ENCODE data around the gene TTLL13.
A peak's percentile ranks its signal among the peaks of the same experiment; 100 is the strongest.

TTLL13 gene, protein sequence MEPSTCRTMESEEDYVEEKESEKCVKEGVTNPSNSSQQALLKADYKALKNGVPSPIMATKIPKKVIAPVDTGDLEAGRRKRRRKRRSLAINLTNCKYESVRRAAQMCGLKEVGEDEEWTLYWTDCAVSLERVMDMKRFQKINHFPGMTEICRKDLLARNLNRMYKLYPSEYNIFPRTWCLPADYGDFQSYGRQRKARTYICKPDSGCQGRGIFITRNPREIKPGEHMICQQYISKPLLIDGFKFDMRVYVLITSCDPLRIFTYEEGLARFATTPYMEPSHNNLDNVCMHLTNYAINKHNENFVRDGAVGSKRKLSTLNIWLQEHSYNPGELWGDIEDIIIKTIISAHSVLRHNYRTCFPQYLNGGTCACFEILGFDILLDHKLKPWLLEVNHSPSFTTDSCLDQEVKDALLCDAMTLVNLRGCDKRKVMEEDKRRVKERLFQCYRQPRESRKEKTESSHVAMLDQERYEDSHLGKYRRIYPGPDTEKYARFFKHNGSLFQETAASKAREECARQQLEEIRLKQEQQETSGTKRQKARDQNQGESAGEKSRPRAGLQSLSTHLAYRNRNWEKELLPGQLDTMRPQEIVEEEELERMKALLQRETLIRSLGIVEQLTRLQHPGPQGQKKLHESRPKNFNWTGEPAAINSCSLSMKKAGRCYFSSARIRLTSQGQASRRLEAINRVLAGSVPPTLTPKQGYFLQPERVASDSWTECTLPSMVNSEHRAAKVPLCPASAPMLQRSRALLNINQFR

DNA sequence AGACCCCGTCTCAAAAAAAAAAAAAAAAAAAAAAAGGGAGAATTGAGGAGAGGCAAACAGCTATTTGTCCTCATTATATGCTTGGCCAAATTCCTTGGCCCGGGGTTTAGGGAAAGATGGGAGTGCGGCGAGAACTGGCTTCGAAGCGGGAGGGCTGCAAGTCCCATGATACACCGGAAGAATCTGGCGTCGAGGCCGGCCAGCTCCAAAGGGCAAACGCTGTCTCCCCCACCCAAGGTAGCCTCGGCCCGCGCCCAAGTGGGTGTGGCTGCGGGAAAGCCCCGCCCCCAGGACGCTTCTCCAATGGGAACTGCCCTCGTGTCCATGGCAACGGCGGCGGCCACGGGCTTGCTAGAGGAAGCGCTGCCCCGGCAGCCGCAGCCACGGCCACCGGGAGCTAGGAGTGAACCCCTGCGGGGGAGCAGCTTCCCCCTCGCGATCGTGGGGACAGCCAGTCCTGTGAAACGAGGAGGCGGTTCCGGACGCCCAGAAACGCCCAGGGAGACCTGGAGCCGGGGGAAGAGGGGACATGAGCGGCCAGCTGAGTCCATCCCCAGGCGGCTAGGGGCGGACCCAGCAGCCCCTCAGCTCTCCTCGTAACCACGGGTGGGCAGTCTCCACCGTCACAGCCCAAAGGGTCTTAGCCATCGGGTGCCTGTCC is at the start of gene TTLL13:
TSS of gene TTLL13 (plus strand) at position 354 of the 661 bp plus-strand sequence. CDS start 1,075 bp downstream, outside the sequence.
- peak; percentile 90 for DNase-seq

GRCh38 chr15:90200534-90201129 is 48.7 kb upstream of the TTLL13 start:
- DNase-seq: peak; percentile 9

GRCh38 chr15:90201130-90201943 is 48.0 kb upstream of the TTLL13 start, which contains the start of gene SEMA4B:
TSS of gene SEMA4B (plus strand) at chr15:90201330. CDS start at chr15:90201579, 249 bp downstream.
- DNase-seq: peak; percentile 70

DNA sequence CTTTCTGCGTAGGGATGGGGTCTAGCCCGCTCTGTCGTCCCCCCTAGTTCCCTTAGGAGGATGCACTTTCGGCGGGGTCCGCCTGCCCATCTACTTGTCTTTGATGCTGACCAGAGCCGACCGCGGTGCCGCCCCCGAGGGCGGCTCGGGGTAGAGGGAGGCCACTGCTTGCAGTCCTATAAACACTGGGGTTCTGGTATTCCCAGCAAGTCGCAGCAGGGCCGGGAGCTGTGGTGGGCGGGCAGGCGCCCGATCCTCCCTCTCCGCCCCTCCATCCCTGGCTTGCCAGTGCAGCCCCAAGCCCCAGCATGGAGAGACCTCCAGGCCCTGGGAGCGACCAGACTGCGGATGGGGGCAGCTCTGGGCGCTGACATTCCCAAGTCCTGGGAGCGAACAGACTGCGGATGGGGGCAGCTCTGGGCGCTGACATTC is 47.4 kb upstream of the TTLL13 start:
- DNase-seq: no peak

- no peak for DNase-seq
Measured at GRCh38 chr15:90202929-90203328, 46.4 kb upstream of the TTLL13 start.

DNA sequence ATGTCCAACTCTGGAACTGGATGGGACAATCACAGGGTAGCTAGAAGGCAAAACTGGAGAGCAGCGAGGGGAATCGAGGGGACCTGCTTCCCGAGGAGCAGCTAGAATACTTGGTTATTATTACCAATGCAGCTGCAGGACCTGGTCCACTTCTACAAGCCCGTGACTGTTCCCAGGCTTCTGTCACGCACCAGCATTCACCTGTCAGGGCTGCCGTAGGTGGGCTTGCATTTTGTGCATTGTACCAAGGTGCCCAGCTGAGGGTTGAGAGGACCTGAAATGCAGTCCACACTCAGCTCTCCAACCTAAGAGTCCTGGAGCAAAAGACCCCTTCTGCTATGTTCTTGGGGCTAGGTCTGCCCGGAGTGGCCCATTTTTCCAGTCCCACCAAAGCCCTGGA is 45.9 kb upstream of the TTLL13 start:
- DNase-seq: no peak

- DNase-seq: no peak
Measured at GRCh38 chr15:90203922-90204321, 45.4 kb upstream of the TTLL13 start.

- DNase-seq: no peak
Measured at GRCh38 chr15:90205050-90205848, 44.1 kb upstream of the TTLL13 start.

GRCh38 chr15:90205886-90206285 is 43.5 kb upstream of the TTLL13 start:
- DNase-seq: peak; percentile 62

GRCh38 chr15:90207252-90207651 is 42.1 kb upstream of the TTLL13 start:
- no peak for DNase-seq

DNA sequence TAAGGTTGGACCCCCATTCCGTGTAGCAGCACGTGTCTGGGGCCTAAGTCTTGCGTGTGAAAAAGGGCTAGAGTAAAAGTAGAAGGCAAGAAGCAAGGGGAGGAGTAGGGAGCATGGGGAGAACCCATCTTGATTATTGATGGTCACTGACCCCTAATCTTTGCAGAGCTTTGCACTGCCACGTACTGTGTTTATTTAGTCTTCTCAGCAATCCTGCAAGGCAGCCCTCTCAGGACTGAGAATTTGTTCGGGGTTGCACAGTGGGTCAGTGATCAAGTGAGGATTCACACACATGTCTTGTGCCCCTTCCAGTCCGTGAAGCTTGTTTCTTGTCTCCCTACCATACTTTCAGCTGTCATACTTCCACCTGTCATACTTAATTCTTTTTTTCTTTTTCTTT is 41.0 kb upstream of the TTLL13 start:
- DNase-seq: no peak

GRCh38 chr15:90209591-90209990 is 39.8 kb upstream of the TTLL13 start:
- no peak for DNase-seq

DNA sequence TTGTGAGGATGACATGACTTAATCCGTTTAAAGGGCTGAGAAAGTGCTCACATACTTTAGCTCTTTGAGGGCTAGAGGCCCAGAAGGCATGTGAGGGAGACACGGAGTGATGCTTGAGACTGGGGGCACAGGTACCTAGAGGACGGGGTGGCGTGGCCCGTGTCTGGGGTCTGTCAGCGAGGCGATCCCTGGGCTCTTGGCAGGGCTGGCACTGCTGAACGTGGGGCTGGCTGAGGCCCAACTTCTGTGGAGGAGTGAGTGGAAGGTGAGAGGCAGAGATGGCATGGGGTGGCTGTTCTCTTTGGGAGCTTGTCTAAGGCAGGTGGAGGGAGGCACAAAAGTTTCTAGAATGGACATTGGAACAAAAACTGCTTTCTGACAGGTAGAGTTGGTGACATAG is 38.8 kb upstream of the TTLL13 start:
- DNase-seq: no peak

DNA sequence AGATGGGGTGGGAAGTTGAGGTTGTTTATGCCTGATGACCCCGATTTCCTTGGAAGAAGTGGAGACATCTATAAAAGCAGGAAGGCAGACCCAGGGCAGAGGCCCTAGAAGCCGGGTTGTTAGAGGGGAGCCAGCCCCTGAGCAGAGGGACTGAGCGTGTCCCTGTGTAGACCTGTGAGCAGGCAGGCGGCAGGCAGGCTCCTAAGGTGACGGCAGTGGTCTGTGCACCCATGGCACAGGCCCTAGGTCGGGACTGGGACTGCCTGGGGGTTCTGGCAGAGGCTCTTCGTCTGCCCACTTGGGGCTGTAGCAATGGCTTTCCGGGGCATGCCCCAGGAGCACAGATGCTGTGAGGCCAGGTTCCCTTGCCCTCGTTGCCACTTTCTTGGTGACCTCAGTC is 38.3 kb upstream of the TTLL13 start:
- no peak for DNase-seq

DNA sequence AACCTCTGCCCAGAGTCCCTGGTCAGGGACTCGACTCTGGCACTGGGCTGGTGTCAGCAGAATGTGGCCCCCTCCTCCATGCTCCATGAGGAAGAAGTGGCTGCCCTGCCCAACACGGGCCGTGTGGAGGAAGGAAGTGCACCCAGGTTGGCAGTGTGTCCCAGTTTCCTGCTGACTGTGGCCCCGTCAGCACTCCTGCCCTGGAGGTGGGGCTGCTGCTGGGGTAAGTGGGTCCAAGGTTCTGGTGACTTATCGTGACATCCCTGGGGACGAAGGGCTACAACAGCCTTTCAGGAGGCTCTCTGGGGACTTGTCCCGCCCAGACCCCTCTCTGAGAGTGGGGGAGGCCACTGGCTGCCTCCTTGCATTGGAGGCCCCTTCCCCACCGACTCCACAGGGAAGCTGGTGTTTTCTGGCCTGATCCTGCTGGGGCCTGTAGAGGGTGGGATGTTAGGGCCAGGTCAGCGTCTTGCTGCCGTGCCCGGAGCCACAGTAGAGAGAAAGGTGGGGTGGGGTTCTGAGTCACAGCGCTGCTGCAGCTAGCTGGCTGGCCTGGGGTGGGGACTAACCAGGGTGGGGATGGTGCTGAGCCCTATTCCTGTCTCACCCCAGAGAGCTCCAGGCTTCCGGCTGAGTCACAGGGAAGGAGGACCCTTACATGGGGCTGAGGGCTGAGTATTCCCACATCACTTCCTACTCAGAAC is 37.8 kb upstream of the TTLL13 start:
- no peak for DNase-seq

GRCh38 chr15:90212221-90213098 is 36.9 kb upstream of the TTLL13 start:
- DNase-seq: no peak

DNA sequence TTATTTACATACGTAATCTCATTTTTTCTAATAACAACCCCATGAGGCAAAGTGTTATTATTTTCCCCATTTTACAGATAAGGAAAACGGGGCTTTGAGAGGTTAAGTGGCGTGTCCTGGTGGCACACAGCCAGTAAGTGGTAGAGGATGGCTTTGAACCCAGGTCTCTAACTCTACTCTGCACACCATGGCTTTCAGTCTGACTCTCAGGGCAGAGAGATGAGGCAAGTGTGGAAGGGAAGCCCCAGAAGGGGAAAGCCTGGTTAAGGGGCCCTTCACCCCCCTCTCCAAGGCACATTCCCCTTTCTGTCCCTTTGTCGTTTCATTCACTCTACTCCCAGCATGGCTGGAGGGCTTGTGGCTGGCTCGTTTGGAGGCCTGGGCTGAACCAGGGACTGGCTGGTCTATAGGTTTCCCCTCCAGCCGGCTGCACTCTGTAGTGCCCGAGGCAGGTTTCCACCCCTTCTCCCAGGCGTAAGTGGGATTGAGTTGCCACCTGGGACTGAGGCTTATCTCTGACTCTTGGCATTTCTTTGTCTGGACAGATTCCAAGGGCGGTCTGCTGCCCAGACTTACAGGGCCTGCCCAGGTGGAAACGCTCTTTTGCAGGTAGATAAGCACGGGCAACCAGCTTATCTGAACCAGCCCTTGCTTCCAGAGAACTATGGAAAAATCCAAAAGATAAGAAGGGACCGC is 36.1 kb upstream of the TTLL13 start:
- peak; percentile 67 for DNase-seq

- DNase-seq: no peak
Measured at GRCh38 chr15:90213818-90214204, 35.5 kb upstream of the TTLL13 start.

Measured in hematopoietic multipotent progenitor cell treated with erythropoietin and hydrocortisone succinate and interleukin-3 and kit ligand, for 8 days (in vitro differentiated cells).